Loucy (cell line): Measurements from ENCODE around the gene CCDC12.

Experiments used
- CTCF ChIP-seq: fragments of 200-600 bp; sonication (generic); conservative IDR thresholded peaks from 2 replicates; pipeline ENCODE4 v1.5.1; 2014; ENCODE audit warnings: mild to moderate bottlenecking, antibody characterized with exemption, low read length
- EZH2phosphoT487 ChIP-seq: fragments of 200-600 bp; IDR thresholded peaks from 2 replicates; pipeline ENCODE4 v1.6.1; 2018; ENCODE audit warnings: antibody characterized with exemption, mild to moderate bottlenecking, moderate library complexity, borderline replicate concordance

- TF ChIP-seq CTCF (no peak), EZH2phosphoT487 (no peak)
Observed at GRCh38 chr3:47017504-47018268, 41.1 kb upstream of the CCDC12 start.
